ENCODE data around the gene VASH2.

- TF ChIP-seq CTCF (IDR thresholded peaks at IDR 0.05 in 4 of 5, conservative IDR thresholded peaks at IDR 0.05 in 1 of 5) (no peak), POLR2A (IDR thresholded peaks at IDR 0.05) (no peak)
These were observed 30.1 kb upstream of the VASH2 start for GRCh38 chr1:212920246-212920645.

Measured in gastrocnemius medialis (tissue), 4 donors.